DND-41 (cell line): ENCODE measurements around the gene ITGB5.

ENCODE experiments used
- ATAC-seq: fragments of 200-7000 bp; cut with Tn5 transposase; 3 replicates; pipeline ENCODE4 v1.9.1; 2021; ENCODE audit warnings: low read depth; ENCODE audit not compliant: insufficient read depth
- DNase-seq: peaks from one replicate; pipeline ENCODE4 v3.0.0-alpha.2; 2020
- H2AFZ ChIP-seq: 2 replicates; pipeline ENCODE4 v1.6.0; 2012; ENCODE audit warnings: low read depth, low read length
- H3K27ac ChIP-seq: 2 replicates; pipeline ENCODE4 v1.5.1; 2012; ENCODE audit warnings: low read length, inconsistent platforms
- H3K27me3 ChIP-seq: fragments of 200-600 bp; sonication (generic); 2 replicates; pipeline ENCODE4 v1.6.0; 2012; ENCODE audit warnings: low read length, mild to moderate bottlenecking, inconsistent platforms; ENCODE audit not compliant: insufficient read depth, poor library complexity
- H3K36me3 ChIP-seq: 2 replicates; pipeline ENCODE4 v1.5.1; 2012; ENCODE audit warnings: low read length, inconsistent platforms; ENCODE audit not compliant: insufficient read depth
- H3K4me1 ChIP-seq: 2 replicates; pipeline ENCODE4 v1.5.1; 2012; ENCODE audit warnings: mild to moderate bottlenecking, low read length; ENCODE audit not compliant: insufficient read depth
- H3K4me2 ChIP-seq: 2 replicates; pipeline ENCODE4 v1.6.0; 2012; ENCODE audit warnings: mild to moderate bottlenecking, moderate library complexity, low read length, inconsistent platforms; ENCODE audit not compliant: insufficient read depth
- H3K4me3 ChIP-seq, 2 experiments: fragments of 200-600 bp in 1 of 2; shearing (Covaris generic) in 1 of 2; 2 replicates each; pipeline ENCODE4 v1.5.1; 2012 to 2016; ENCODE audit warnings: inconsistent platforms in 2 of 2, low read length in 2 of 2, mild to moderate bottlenecking in 2 of 2, low read depth in 1 of 2, moderate library complexity in 1 of 2
- H3K79me2 ChIP-seq: 2 replicates; pipeline ENCODE4 v1.6.0; 2012; ENCODE audit warnings: low read length, inconsistent platforms; ENCODE audit not compliant: insufficient read depth
- H3K9ac ChIP-seq: 2 replicates; pipeline ENCODE4 v1.6.0; 2012; ENCODE audit warnings: low read depth, mild to moderate bottlenecking, inconsistent platforms, low read length, moderate library complexity
- H3K9me3 ChIP-seq: 2 replicates; pipeline ENCODE4 v1.5.1; 2012; ENCODE audit warnings: low read length, moderate library complexity, mild to moderate bottlenecking, inconsistent platforms; ENCODE audit not compliant: insufficient read depth, severe bottlenecking
- H4K20me1 ChIP-seq: 2 replicates; pipeline ENCODE4 v1.6.0; 2012; ENCODE audit warnings: low read length; ENCODE audit not compliant: insufficient read depth
- EZH2 ChIP-seq: IDR thresholded peaks from 3 replicates; pipeline ENCODE4 v1.6.1; 2012; ENCODE audit warnings: borderline replicate concordance, low read depth, mild to moderate bottlenecking, moderate library complexity, low read length, inconsistent platforms; ENCODE audit not compliant: severe bottlenecking
- TF ChIP-seq, protein P1 (sequence below): IDR thresholded peaks from 2 replicates; pipeline ENCODE4 v1.5.1; 2012; ENCODE audit warnings: borderline replicate concordance, low read length, moderate library complexity, mild to moderate bottlenecking; ENCODE audit not compliant: poor library complexity, severe bottlenecking; ENCODE audit errors: extremely low read depth

ITGB5 gene

DNA sequence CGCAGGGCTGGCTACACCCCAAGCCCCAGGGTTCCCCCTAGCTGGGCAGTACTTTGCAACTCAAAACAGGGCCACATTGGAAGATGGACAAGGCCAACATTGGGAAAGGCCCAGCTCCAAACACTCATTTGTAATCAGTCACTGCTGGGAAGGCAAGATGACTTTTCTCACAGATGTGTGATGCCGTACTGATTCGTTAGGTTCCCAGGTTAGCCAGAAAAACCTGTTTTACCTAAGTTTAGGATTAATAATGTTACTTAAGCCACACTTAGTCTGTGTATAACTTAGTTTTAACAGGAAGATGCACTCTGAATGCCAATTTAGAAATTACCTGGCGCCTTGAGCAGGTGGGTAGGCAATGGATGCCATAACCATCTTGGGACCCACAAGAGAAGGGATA lies 71.0 kb downstream of the ITGB5 start:
- Histone ChIP-seq H3K27ac (no peak overlapping the region), H4K20me1 (no peaks in the 10 kb centered on the region), H2AFZ (no peak overlapping the region), H3K9ac (no peak overlapping the region), H3K36me3 (no peaks in the 10 kb centered on the region), H3K4me1 (no peaks in the 10 kb centered on the region), H3K27me3 (peaks cover 13% of the 10 kb centered on the region), H3K79me2 (no peaks in the 10 kb centered on the region), H3K4me2 (no peak overlapping the region), H3K9me3 (no peaks in the 10 kb centered on the region), H3K4me3 (no peak overlapping the region)
- ATAC-seq = no peak
- DNase-seq = no peak
- no peak for TF ChIP-seq EZH2
- TF ChIP-seq, protein P1, sequence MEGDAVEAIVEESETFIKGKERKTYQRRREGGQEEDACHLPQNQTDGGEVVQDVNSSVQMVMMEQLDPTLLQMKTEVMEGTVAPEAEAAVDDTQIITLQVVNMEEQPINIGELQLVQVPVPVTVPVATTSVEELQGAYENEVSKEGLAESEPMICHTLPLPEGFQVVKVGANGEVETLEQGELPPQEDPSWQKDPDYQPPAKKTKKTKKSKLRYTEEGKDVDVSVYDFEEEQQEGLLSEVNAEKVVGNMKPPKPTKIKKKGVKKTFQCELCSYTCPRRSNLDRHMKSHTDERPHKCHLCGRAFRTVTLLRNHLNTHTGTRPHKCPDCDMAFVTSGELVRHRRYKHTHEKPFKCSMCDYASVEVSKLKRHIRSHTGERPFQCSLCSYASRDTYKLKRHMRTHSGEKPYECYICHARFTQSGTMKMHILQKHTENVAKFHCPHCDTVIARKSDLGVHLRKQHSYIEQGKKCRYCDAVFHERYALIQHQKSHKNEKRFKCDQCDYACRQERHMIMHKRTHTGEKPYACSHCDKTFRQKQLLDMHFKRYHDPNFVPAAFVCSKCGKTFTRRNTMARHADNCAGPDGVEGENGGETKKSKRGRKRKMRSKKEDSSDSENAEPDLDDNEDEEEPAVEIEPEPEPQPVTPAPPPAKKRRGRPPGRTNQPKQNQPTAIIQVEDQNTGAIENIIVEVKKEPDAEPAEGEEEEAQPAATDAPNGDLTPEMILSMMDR = no peak

DNA sequence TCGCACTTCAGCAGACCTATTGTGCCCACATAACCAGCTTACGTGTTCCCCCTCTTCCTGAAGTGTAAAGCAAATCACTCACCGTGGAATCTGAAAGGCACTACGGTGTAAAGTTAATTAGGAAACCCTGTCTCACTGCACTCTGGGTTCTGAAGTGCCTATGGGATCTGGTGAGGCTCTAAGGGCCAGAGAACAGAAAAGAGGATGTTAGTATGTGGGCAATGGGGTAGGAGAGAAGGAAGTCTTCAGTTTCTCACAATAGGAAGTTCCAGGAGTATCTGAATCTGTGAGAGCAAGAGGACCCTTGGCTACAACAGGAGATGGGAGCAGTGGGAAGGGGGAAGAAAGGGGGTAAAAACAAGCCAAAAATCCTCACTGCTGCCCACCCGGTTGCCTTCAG lies 71.4 kb downstream of the ITGB5 start:
- no peak for ATAC-seq
- no peak overlapping the region for H3K4me3 ChIP-seq
- DNase-seq = no peak
- H3K9me3 ChIP-seq = no peaks in the 10 kb centered on the region
- no peaks in the 10 kb centered on the region for H3K36me3 ChIP-seq
- H3K9ac ChIP-seq = no peak overlapping the region
- peaks cover 13% of the 10 kb centered on the region for H3K27me3 ChIP-seq
- no peak overlapping the region for H2AFZ ChIP-seq
- H3K4me2 ChIP-seq = no peak overlapping the region
- H3K4me1 ChIP-seq = no peaks in the 10 kb centered on the region
- TF ChIP-seq EZH2 = no peak
- TF ChIP-seq, protein P1 = no peak
- H3K27ac ChIP-seq = no peak overlapping the region
- no peaks in the 10 kb centered on the region for H3K79me2 ChIP-seq
- H4K20me1 ChIP-seq = no peaks in the 10 kb centered on the region

DNA sequence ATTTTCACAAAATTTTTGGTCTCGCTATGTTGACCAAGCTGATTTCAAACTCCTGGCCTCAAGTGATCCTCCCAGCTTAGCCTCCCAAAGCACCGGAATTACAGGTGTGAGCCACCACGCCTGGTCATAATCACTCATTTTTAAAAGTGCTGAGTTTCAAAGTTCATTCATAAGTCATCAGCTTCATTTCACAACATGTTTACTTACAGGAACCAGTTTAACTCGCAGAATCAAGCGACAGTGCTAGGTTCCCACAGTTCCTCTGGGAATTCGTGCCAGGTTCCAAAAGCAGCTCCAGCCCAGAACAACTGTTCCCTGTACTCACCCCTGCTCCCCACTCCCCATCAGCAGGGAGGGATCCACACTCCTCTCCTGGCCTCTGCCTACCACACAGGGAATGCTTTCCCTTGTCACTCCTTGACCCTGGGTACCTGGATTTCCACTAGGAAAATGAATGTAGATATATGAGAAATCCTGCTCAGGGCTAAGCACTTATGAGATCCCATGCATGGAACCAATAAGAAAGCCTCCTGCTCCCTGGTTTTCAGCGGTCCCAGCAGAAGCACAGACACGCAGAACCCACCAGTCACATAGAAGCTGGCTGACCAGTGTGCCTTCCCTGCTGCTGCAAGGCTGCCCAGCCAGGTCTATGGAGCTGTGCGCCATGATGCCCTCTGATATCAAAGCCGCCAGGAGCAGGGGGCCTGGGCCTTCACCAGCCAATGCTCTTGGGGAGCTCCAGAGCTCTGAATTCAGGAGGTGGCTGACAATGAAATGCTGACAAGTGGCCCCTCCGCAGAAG lies 72.3 kb downstream of the ITGB5 start:
- no peak overlapping the region for H3K4me2 ChIP-seq
- DNase-seq = no peak
- no peak overlapping the region for H3K4me3 ChIP-seq
- no peak overlapping the region for H2AFZ ChIP-seq
- no peaks in the 10 kb centered on the region for H4K20me1 ChIP-seq
- no peaks in the 10 kb centered on the region for H3K4me1 ChIP-seq
- no peak overlapping the region for H3K9ac ChIP-seq
- no peak overlapping the region for H3K27ac ChIP-seq
- peaks cover 13% of the 10 kb centered on the region for H3K27me3 ChIP-seq
- ATAC-seq = no peak
- TF ChIP-seq EZH2 = no peak
- TF ChIP-seq, protein P1 = no peak
- no peaks in the 10 kb centered on the region for H3K79me2 ChIP-seq
- H3K9me3 ChIP-seq = no peaks in the 10 kb centered on the region
- H3K36me3 ChIP-seq = no peaks in the 10 kb centered on the region
